ENCODE data around the gene NR3C2. TPM values are rescaled to one million over a fixed set of nuclear protein-coding genes. Genes with fewer than 3 reads are reported as not detected.

Gene NR3C2
- total RNA-seq, 2 experiments from 2014 or later = 5.3 to 6.1 TPM

DNA sequence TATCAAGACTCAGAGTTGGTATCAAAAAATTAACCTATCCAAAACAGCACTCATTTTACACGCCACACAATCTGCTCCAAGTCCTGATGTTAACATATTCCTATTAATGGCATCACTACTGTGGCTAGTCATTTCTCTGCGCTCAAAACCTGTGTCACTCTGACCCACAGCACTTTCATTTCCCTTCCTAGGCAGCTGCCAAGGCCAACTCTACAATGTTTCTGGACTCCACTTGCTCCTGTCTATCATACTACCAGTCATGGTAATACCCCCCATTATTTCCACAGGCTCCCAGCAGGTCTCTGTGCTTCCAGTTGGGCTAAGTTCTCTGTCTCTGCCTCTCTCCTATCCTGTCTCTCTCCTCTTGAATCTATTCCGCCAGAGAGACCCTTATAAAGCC is 323.6 kb downstream of the NR3C2 start:
- peaks cover 42% of the 10 kb centered on the region for H3K36me3 Mint-ChIP-seq (ENCODE audit: low read depth)
- no peaks in the 10 kb centered on the region for H3K27me3 Mint-ChIP-seq (ENCODE audit: low read depth)
- CTCF ChIA-PET = interaction anchor here (0.6 kb wide), 1 partner anchor 297 kb away, joined by 3 read pairs; no protein-coding TSS in a partner anchor
- H3K4me1 Mint-ChIP-seq (ENCODE audit: low read depth) = peaks cover 38% of the 10 kb centered on the region
- DNase-seq = no peak
- H3K4me3 Mint-ChIP-seq = no peak overlapping the region
- H3K27ac Mint-ChIP-seq = no peak overlapping the region
- intact Hi-C loops (cut with micrococcal nuclease) = no loop called here
- peaks cover 7% of the 10 kb centered on the region for H3K9me3 Mint-ChIP-seq

DNA sequence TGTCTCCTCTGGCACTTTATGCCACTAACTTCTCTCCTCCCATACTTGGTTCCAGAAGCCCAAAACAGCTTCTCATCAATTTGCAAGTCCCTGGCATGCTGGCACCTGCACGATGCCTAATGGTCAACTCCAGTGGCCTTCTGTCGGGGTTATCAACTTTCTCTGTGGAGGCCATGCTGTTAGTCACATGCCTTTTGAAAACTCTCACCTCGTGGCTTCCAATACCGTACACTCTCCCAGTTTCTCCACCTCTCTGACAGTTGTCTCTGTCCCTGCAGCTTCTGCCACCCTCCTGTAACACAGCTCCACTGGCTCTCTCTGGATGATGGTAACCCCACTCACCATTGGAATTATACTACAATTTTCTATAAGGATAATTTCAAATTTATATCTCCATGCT is 324.0 kb downstream of the NR3C2 start:
- intact Hi-C loops (cut with micrococcal nuclease) = no loop called here
- H3K27me3 Mint-ChIP-seq (ENCODE audit: low read depth) = no peaks in the 10 kb centered on the region
- peaks cover 38% of the 10 kb centered on the region for H3K4me1 Mint-ChIP-seq (ENCODE audit: low read depth)
- CTCF ChIA-PET = no interaction called here
- no peak for DNase-seq
- peaks cover 38% of the 10 kb centered on the region for H3K36me3 Mint-ChIP-seq (ENCODE audit: low read depth)
- peaks cover 2% of the 10 kb centered on the region for H3K9me3 Mint-ChIP-seq
- H3K27ac Mint-ChIP-seq = no peak overlapping the region
- H3K4me3 Mint-ChIP-seq = no peak overlapping the region

DNA sequence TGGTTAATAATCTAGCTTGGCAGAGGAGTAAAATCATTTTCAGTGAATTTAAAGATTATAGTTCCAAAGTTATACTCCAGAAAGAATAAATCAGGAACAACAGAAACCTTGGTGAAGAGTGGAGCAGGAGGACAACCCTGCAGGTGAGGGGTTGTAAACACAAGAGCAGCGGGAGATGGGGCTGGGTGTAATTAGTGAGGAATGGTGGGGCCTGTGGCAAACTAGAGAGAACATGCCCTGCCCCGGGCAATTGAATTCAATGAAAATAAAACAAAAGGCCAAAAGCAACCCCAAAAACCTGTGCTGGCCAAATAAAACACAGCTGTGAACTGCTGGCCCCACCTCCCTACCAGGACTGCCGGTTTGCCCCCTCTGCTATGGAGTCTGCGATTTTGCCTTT is 325.2 kb downstream of the NR3C2 start:
- intact Hi-C loops (cut with micrococcal nuclease) = no loop called here
- Mint-ChIP-seq H3K4me3 (no peak overlapping the region), H3K27ac (no peak overlapping the region), H3K4me1 (ENCODE audit: low read depth) (peaks cover 45% of the 10 kb centered on the region), H3K27me3 (ENCODE audit: low read depth) (no peaks in the 10 kb centered on the region), H3K36me3 (ENCODE audit: low read depth) (peaks cover 29% of the 10 kb centered on the region), H3K9me3 (no peaks in the 10 kb centered on the region)
- no peak for DNase-seq
- CTCF ChIA-PET = no interaction called here

DNA sequence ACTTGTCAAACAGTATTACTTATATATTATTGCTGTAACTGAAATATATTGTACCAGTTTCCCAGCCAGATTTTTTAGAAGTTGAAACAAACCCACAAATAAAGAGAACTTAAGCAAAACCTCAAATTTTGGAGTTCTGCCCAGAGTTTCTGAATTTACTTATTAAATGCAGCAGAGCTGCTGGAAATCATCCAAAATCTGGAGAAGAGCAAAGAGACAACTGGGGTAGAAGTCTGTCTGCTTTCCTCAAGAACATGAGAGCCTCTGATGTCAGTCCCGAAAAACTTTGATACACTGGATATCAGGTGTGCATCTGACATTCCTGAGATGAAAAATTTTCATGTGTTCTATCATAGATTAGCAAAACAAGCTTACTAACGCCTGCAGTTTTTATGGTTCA is 325.9 kb downstream of the NR3C2 start:
- H3K4me1 Mint-ChIP-seq (ENCODE audit: low read depth) = peaks cover 52% of the 10 kb centered on the region

DNA sequence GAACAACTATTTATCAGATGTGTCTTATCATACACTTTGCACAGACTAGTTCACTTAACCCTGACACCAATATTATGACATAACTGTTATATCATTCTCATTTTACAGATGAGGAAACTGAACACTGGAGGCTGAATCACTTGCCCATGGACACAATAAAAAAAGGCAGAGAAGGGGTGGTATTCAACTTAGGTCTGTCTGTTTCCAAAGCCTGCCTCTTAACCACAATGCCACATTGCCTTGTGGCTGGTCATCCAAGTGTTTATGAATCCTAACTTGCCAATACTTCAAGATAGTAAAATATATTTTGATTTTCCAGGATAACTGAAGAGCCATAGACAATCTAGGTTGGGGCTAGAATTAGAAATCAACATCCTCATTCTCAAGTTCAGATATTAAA is 327.8 kb downstream of the NR3C2 start:
- H3K36me3 Mint-ChIP-seq (ENCODE audit: low read depth) = peaks cover 25% of the 10 kb centered on the region
- no peaks in the 10 kb centered on the region for H3K27me3 Mint-ChIP-seq (ENCODE audit: low read depth)
- H3K27ac Mint-ChIP-seq = no peak overlapping the region
- intact Hi-C loops (cut with micrococcal nuclease) = no loop called here
- no peak for DNase-seq
- H3K4me3 Mint-ChIP-seq = no peak overlapping the region
- CTCF ChIA-PET = no interaction called here
- no peaks in the 10 kb centered on the region for H3K9me3 Mint-ChIP-seq
- peaks cover 56% of the 10 kb centered on the region for H3K4me1 Mint-ChIP-seq (ENCODE audit: low read depth)

More for the DNA sequence above, 325.9 kb downstream of the NR3C2 start:
- intact Hi-C loops (cut with micrococcal nuclease) = no loop called here
- peaks cover 24% of the 10 kb centered on the region for H3K36me3 Mint-ChIP-seq (ENCODE audit: low read depth)
- CTCF ChIA-PET = no interaction called here
- H3K27me3 Mint-ChIP-seq (ENCODE audit: low read depth) = no peaks in the 10 kb centered on the region
- H3K9me3 Mint-ChIP-seq = no peaks in the 10 kb centered on the region
- no peak for DNase-seq
- no peak overlapping the region for H3K4me3 Mint-ChIP-seq
- no peak overlapping the region for H3K27ac Mint-ChIP-seq

DNA sequence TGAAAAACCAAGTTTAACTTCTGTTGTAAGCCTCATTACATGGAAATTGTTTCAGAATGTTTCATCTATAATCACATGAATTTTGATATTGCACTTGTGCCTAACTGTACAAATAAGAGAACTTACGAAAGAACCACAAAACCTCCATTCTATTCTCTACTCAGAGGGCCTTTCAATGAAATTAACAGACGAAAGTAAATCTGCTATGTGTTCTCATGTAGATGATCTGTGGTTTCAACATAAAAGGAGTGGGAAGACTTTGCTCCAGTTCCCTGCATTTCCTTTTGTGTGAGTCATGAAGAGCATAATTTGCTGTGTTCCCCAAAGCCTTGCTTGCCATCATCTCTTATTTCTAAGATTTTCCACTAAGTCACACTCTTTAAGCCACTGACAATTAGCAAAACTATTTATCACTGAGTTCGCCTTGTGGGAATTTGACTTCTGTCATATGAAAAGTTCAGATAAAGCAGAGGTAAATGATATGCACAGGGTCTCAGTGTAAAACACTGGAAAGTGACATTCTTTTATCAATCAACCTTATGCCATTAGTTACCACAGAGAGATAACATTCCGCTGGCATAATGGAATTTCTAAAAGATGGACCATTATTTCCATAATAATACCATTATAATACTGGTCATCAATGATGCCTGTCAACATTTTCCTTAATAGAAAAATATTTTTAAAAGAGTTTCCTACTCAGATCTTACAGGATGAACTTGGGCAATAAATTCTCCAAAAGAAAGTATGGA is 329.8 kb downstream of the NR3C2 start:
- no peak for DNase-seq
- CTCF ChIA-PET = no interaction called here
- Mint-ChIP-seq H3K9me3 (no peaks in the 10 kb centered on the region), H3K27ac (no peak overlapping the region), H3K4me1 (ENCODE audit: low read depth) (peaks cover 38% of the 10 kb centered on the region), H3K4me3 (no peak overlapping the region), H3K36me3 (ENCODE audit: low read depth) (peaks cover 30% of the 10 kb centered on the region), H3K27me3 (ENCODE audit: low read depth) (no peaks in the 10 kb centered on the region)
- intact Hi-C loops (cut with micrococcal nuclease) = loop anchor here (1.0 kb wide), 1 partner anchor 51 kb away; no protein-coding TSS in a partner anchor

GRCh38 chr4:148110169-148110568 is 332.0 kb downstream of the NR3C2 start:
- H3K36me3 Mint-ChIP-seq (ENCODE audit: low read depth) = peaks cover 45% of the 10 kb centered on the region
- no peaks in the 10 kb centered on the region for H3K9me3 Mint-ChIP-seq
- intact Hi-C loops (cut with micrococcal nuclease) = no loop called here
- CTCF ChIA-PET = interaction anchor here (0.7 kb wide), 1 partner anchor 68 kb away, joined by 3 read pairs; no protein-coding TSS in a partner anchor
- no peaks in the 10 kb centered on the region for H3K27me3 Mint-ChIP-seq (ENCODE audit: low read depth)
- H3K4me1 Mint-ChIP-seq (ENCODE audit: low read depth) = peaks cover 30% of the 10 kb centered on the region
- no peak overlapping the region for H3K4me3 Mint-ChIP-seq
- H3K27ac Mint-ChIP-seq = no peak overlapping the region
- DNase-seq = no peak

GRCh38 chr4:148109216-148109615 is 333.0 kb downstream of the NR3C2 start:
- CTCF ChIA-PET = no interaction called here
- no peak for DNase-seq
- H3K27ac Mint-ChIP-seq = no peak overlapping the region
- H3K4me3 Mint-ChIP-seq = no peak overlapping the region
- H3K4me1 Mint-ChIP-seq (ENCODE audit: low read depth) = peaks cover 28% of the 10 kb centered on the region
- H3K36me3 Mint-ChIP-seq (ENCODE audit: low read depth) = peaks cover 45% of the 10 kb centered on the region
- no peaks in the 10 kb centered on the region for H3K27me3 Mint-ChIP-seq (ENCODE audit: low read depth)
- no peaks in the 10 kb centered on the region for H3K9me3 Mint-ChIP-seq
- intact Hi-C loops (cut with micrococcal nuclease) = no loop called here

- Mint-ChIP-seq H3K27ac (no peak overlapping the region), H3K4me3 (no peak overlapping the region), H3K27me3 (ENCODE audit: low read depth) (no peaks in the 10 kb centered on the region), H3K4me1 (ENCODE audit: low read depth) (peaks cover 29% of the 10 kb centered on the region), H3K36me3 (ENCODE audit: low read depth) (peaks cover 40% of the 10 kb centered on the region), H3K9me3 (no peaks in the 10 kb centered on the region)
- intact Hi-C loops (cut with micrococcal nuclease) = no loop called here
- no peak for DNase-seq
- CTCF ChIA-PET = no interaction called here
Observed at GRCh38 chr4:148108766-148109165, 333.4 kb downstream of the NR3C2 start.

GRCh38 chr4:148103597-148104355 is 338.4 kb downstream of the NR3C2 start:
- Mint-ChIP-seq H3K4me3 (no peak overlapping the region), H3K36me3 (ENCODE audit: low read depth) (peaks cover 42% of the 10 kb centered on the region), H3K27me3 (ENCODE audit: low read depth) (no peaks in the 10 kb centered on the region), H3K4me1 (ENCODE audit: low read depth) (peaks cover 20% of the 10 kb centered on the region), H3K27ac (no peak overlapping the region), H3K9me3 (no peaks in the 10 kb centered on the region)
- intact Hi-C loops (cut with micrococcal nuclease) = no loop called here
- CTCF ChIA-PET = interaction anchor here (0.6 to 0.9 kb wide), 2 partner anchors 54 to 434 kb away, joined by 3 read pairs; no protein-coding TSS in a partner anchor
- DNase-seq = no peak

DNA sequence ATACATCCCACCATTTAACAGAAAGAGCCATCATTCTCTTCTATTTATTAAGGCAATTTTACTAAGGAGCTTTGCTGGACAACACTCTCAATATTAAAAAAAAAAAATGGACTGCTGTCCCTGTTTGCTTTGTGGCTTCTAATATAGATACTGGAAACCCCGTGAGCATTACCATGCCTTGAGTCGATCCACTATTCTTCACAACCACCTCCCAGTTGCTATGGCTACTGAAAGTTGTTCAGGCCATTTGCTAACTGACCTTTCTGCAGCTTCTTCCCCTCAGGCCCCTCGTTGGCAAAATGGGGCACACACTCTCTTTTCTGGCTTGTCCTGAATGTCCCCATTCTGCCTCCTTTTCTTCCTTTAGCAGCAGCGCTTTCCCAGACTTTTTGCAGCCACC is 340.4 kb downstream of the NR3C2 start:
- H3K4me3 Mint-ChIP-seq = no peak overlapping the region
- DNase-seq = no peak
- no peaks in the 10 kb centered on the region for H3K9me3 Mint-ChIP-seq
- no peak overlapping the region for H3K27ac Mint-ChIP-seq
- intact Hi-C loops (cut with micrococcal nuclease) = no loop called here
- no peaks in the 10 kb centered on the region for H3K27me3 Mint-ChIP-seq (ENCODE audit: low read depth)
- peaks cover 23% of the 10 kb centered on the region for H3K4me1 Mint-ChIP-seq (ENCODE audit: low read depth)
- CTCF ChIA-PET = interaction anchor here (0.5 to 0.7 kb wide), 3 partner anchors 34 to 1354 kb away, joined by 3 read pairs; no protein-coding TSS in a partner anchor
- H3K36me3 Mint-ChIP-seq (ENCODE audit: low read depth) = peaks cover 30% of the 10 kb centered on the region

DNA sequence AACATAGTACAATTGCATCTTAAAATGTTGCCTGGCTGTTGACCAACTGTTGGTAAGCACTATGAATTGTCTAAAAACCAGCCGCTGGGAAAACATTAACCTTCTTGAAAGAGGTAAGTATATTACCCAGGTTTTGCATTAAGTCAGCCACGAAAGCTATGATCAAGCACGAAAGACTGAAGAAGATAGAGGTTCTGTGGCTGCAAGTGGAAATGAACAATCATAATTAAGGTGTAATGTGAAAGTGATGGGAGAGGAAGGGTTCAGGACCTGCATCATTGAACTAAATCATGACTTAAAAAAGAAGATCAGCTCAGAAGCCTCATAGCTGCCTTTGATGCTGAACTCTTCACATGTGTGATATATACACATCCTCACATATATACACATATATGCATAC is 341.0 kb downstream of the NR3C2 start:
- Mint-ChIP-seq H3K4me1 (ENCODE audit: low read depth) (peaks cover 23% of the 10 kb centered on the region), H3K9me3 (no peaks in the 10 kb centered on the region)
- CTCF ChIA-PET = interaction anchor here (0.5 to 0.7 kb wide), 2 partner anchors 34 to 116 kb away, joined by 3 read pairs; no protein-coding TSS in a partner anchor

More for the DNA sequence above, 341.0 kb downstream of the NR3C2 start:
- Mint-ChIP-seq H3K36me3 (ENCODE audit: low read depth) (peaks cover 27% of the 10 kb centered on the region), H3K27me3 (ENCODE audit: low read depth) (no peaks in the 10 kb centered on the region), H3K27ac (no peak overlapping the region), H3K4me3 (no peak overlapping the region)
- DNase-seq = no peak
- intact Hi-C loops (cut with micrococcal nuclease) = no loop called here
